Progenitor cell of endocrine pancreas (in vitro differentiated cells): Measurements from ENCODE around the gene SPEN. TPM values are rescaled to one million over a fixed set of nuclear protein-coding genes. Genes with fewer than 3 reads are reported as not detected.

Experiments used
- DNase-seq: peaks from one replicate; pipeline ENCODE4 v3.0.0; 2021; ENCODE audit warnings: low spot score; ENCODE audit not compliant: unreplicated experiment
- H3K27ac Mint-ChIP-seq: 2 replicates; pipeline ENCODE4 v1.8.0; 2021; ENCODE audit warnings: mild to moderate bottlenecking, moderate library complexity, mixed read lengths
- H3K27me3 Mint-ChIP-seq: 2 replicates; pipeline ENCODE4 v1.8.0; 2021; ENCODE audit warnings: mixed read lengths
- H3K36me3 Mint-ChIP-seq: 2 replicates; pipeline ENCODE4 v1.8.0; 2022; ENCODE audit warnings: mixed read lengths; ENCODE audit not compliant: insufficient read depth
- H3K4me1 Mint-ChIP-seq: 2 replicates; pipeline ENCODE4 v1.8.0; 2021; ENCODE audit warnings: low read depth, mixed read lengths
- H3K4me3 Mint-ChIP-seq: 2 replicates; pipeline ENCODE4 v1.8.0; 2021; ENCODE audit warnings: low read depth, mild to moderate bottlenecking, moderate library complexity, mixed read lengths
- H3K9me3 Mint-ChIP-seq: 2 replicates; pipeline ENCODE4 v1.8.0; 2021; ENCODE audit warnings: low read depth, mixed read lengths
- CTCF ChIP-seq: fragments of 200-600 bp; sonication (generic); IDR thresholded peaks from one replicate; pipeline ENCODE4 v1.5.0; 2021; ENCODE audit warnings: antibody characterized with exemption, mild to moderate bottlenecking; ENCODE audit not compliant: unreplicated experiment
- total RNA-seq: library from RNA; stranded (reverse); gene quantifications from 2 replicates; pipeline ENCODE4 v1.2.1, GENCODE V29; 2021

Gene SPEN
- total RNA-seq, 1 donor from 2014 or later = 55.8 TPM

DNA sequence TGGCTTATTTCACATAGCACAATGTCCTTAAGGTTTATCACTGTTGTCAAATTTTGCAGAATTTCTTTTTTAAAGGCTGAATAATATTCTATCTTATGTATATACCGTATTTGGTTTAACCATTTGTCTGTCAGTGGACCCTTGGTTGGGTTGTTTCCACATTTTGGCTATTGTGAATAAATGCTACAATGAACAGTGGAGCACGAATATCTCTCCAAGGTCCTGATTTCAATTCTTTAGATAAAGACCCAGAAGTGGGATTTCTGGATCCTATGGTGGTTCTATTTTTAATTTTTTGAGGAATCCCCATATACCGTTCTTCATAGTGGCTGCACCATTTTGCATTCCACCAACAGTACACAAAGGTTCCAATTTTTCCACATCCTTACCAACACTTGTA is 134.2 kb downstream of the SPEN start:
- no peak overlapping the region for H3K4me3 Mint-ChIP-seq
- peaks cover 8% of the 10 kb centered on the region for H3K27me3 Mint-ChIP-seq
- H3K9me3 Mint-ChIP-seq = peaks cover 8% of the 10 kb centered on the region
- no peak overlapping the region for H3K27ac Mint-ChIP-seq
- TF ChIP-seq CTCF = no peak
- H3K36me3 Mint-ChIP-seq = no peaks in the 10 kb centered on the region
- no peak for DNase-seq
- no peaks in the 10 kb centered on the region for H3K4me1 Mint-ChIP-seq

GRCh38 chr1:15983275-15983674 is 135.8 kb downstream of the SPEN start:
- H3K36me3 Mint-ChIP-seq = no peaks in the 10 kb centered on the region
- H3K9me3 Mint-ChIP-seq = peaks cover 4% of the 10 kb centered on the region
- H3K4me3 Mint-ChIP-seq = no peak overlapping the region
- no peak for TF ChIP-seq CTCF
- peaks cover 8% of the 10 kb centered on the region for H3K27me3 Mint-ChIP-seq
- no peak overlapping the region for H3K27ac Mint-ChIP-seq
- no peaks in the 10 kb centered on the region for H3K4me1 Mint-ChIP-seq
- no peak for DNase-seq

- Mint-ChIP-seq H3K4me1 (no peaks in the 10 kb centered on the region), H3K4me3 (no peak overlapping the region), H3K27ac (no peak overlapping the region), H3K36me3 (no peaks in the 10 kb centered on the region), H3K27me3 (peaks cover 8% of the 10 kb centered on the region), H3K9me3 (peaks cover 3% of the 10 kb centered on the region)
- no peak for DNase-seq
- TF ChIP-seq CTCF = no peak
Measured at GRCh38 chr1:15985611-15986297, 138.2 kb downstream of the SPEN start.

DNA sequence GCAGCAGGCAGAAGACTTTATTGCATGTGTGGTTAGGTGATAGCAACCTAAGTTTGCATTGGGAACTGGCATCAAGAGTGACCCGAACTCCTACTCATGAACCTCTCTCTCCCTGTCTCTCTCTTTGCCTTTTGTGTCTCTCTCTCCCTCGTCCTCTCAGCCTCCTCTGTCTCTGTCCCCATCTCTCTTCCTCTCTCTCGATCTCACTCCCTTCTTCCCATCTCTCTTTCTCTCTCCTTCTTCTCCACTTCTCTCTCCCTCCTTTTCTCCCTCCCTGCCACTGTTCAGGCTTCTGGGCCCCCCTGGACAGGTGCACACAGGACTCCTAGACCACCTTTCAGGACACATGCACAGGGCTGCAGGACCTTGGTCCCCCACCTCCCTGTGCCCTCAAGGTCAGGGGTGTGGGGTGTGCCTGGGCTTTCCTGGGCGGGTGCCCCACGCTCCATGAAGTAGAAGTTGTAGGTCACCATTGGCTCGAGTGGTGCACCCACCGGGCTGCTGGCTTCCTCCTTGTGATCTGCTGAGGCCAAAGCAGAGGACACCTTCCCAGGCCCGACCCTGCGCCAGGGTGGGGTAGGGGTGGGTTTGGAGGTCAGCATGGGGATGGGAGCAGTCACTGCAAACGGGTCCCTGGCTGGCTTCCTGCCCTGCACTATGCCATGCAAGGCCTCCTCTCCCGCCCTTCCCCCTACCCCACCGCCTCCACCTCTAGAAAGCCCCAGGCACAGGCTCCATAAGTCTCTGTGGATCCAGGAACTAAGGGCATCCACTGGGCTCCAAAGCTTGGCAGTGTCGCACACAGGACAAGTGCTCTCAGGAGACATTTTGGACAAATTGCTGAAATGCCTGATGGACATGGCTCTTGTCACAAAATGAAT is 141.6 kb downstream of the SPEN start:
- Mint-ChIP-seq H3K4me3 (no peak overlapping the region), H3K9me3 (no peaks in the 10 kb centered on the region), H3K4me1 (no peaks in the 10 kb centered on the region)

More for the DNA sequence above, 141.6 kb downstream of the SPEN start:
- no peaks in the 10 kb centered on the region for H3K36me3 Mint-ChIP-seq
- H3K27ac Mint-ChIP-seq = no peak overlapping the region
- no peak for DNase-seq
- no peak for TF ChIP-seq CTCF
- H3K27me3 Mint-ChIP-seq = no peaks in the 10 kb centered on the region
